Measurements from ENCODE around the gene TMEM232.

- TF ChIP-seq POLR2A (IDR thresholded peaks at IDR 0.05; ENCODE audit: low read length) = no peak
- TF ChIP-seq GATA1 (IDR thresholded peaks at IDR 0.05; ENCODE audit: low read depth, low read length) = no peak
These were observed 339.7 kb downstream of the TMEM232 start for GRCh38 chr5:110386782-110387181.

All from erythroblast (primary cell).